ENCODE data around the gene LAPTM4A. TPM values are rescaled to one million over a fixed set of nuclear protein-coding genes. Genes with fewer than 3 reads are reported as not detected.

The LAPTM4A gene
- polyA plus RNA-seq, result 100 to 1,000 TPM; 116 to 164 (median 153) TPM

- Mint-ChIP-seq H3K4me3 (no peak within 1 kb of the TSS), H3K27ac (no peak within 1 kb of the TSS), H3K9me3 (no peaks in the 10 kb centered on the region), H3K4me1 (peaks cover 28 to 29% of the 10 kb centered on the region in 2 donors), H3K27me3 (ENCODE audit: low read depth in 3 of 3) (peaks cover 8 to 16% (median 12%) of the 10 kb centered on the region in 3 donors), H3K36me3 (no peaks in the 10 kb centered on the region)
- peak; percentile 98 for DNase-seq
These were observed at the start of gene LAPTM4A for GRCh38 chr2:20051532-20052228. TSS of gene LAPTM4A (minus strand) at chr2:20051628. CDS start at chr2:20051520, 108 bp downstream.

- H3K27ac Mint-ChIP-seq, result peak overlapping the region in 1 of 6 donors; percentile 4
- H3K4me3 Mint-ChIP-seq, result no peak overlapping the region
- DNase-seq, result no peak
- no peaks in the 10 kb centered on the region for H3K9me3 Mint-ChIP-seq
- no peaks in the 10 kb centered on the region for H3K36me3 Mint-ChIP-seq
- H3K27me3 Mint-ChIP-seq (ENCODE audit: low read depth in 3 of 3), result peaks cover 2 to 8% (median 7%) of the 10 kb centered on the region in 3 donors
- no peaks in the 10 kb centered on the region for H3K4me1 Mint-ChIP-seq
These were observed 49.3 kb upstream of the LAPTM4A start for GRCh38 chr2:20100711-20101110.

- Mint-ChIP-seq H3K9me3 (no peaks in the 10 kb centered on the region), H3K36me3 (no peaks in the 10 kb centered on the region), H3K27ac (no peak overlapping the region), H3K4me3 (no peak overlapping the region), H3K4me1 (no peaks in the 10 kb centered on the region), H3K27me3 (ENCODE audit: low read depth in 3 of 3) (peaks cover 2 to 8% (median 5%) of the 10 kb centered on the region in 3 donors)
- DNase-seq, result no peak
These were observed 48.4 kb upstream of the LAPTM4A start for GRCh38 chr2:20099780-20100179.

GRCh38 chr2:20097889-20098714 lies 46.7 kb upstream of the LAPTM4A start:
- DNase-seq, result peak; percentile 58 to 68 (median 61)
- Mint-ChIP-seq H3K4me3 (no peak overlapping the region), H3K27me3 (ENCODE audit: low read depth in 3 of 3) (peaks cover 2 to 8% (median 5%) of the 10 kb centered on the region in 3 donors), H3K4me1 (no peaks in the 10 kb centered on the region), H3K36me3 (no peaks in the 10 kb centered on the region), H3K27ac (no peak overlapping the region), H3K9me3 (no peaks in the 10 kb centered on the region)

- no peaks in the 10 kb centered on the region for H3K36me3 Mint-ChIP-seq
- H3K27ac Mint-ChIP-seq, result peak overlapping the region in 1 of 6 donors; percentile 6
- peaks cover 2 to 7% (median 6%) of the 10 kb centered on the region in 3 donors for H3K27me3 Mint-ChIP-seq (ENCODE audit: low read depth in 3 of 3)
- no peaks in the 10 kb centered on the region for H3K4me1 Mint-ChIP-seq
- no peak overlapping the region for H3K4me3 Mint-ChIP-seq
- DNase-seq, result no peak
- H3K9me3 Mint-ChIP-seq, result no peaks in the 10 kb centered on the region
These were observed 44.0 kb upstream of the LAPTM4A start for GRCh38 chr2:20095469-20095868.

GRCh38 chr2:20094955-20095354 lies 43.5 kb upstream of the LAPTM4A start:
- H3K4me1 Mint-ChIP-seq, result no peaks in the 10 kb centered on the region
- DNase-seq, result no peak
- H3K36me3 Mint-ChIP-seq, result no peaks in the 10 kb centered on the region
- peaks cover 0 to 7% (median 3%) of the 10 kb centered on the region in 3 donors for H3K27me3 Mint-ChIP-seq (ENCODE audit: low read depth in 3 of 3)
- no peak overlapping the region for H3K27ac Mint-ChIP-seq
- no peak overlapping the region for H3K4me3 Mint-ChIP-seq
- H3K9me3 Mint-ChIP-seq, result no peaks in the 10 kb centered on the region

- H3K4me3 Mint-ChIP-seq, result no peak overlapping the region
- H3K9me3 Mint-ChIP-seq, result no peaks in the 10 kb centered on the region
- no peak for DNase-seq
- H3K27ac Mint-ChIP-seq, result no peak overlapping the region
- no peaks in the 10 kb centered on the region for H3K4me1 Mint-ChIP-seq
- H3K27me3 Mint-ChIP-seq (ENCODE audit: low read depth in 3 of 3), result peaks cover 0 to 7% (median 2%) of the 10 kb centered on the region in 3 donors
- no peaks in the 10 kb centered on the region for H3K36me3 Mint-ChIP-seq
These were observed 42.8 kb upstream of the LAPTM4A start for GRCh38 chr2:20094142-20094755.

- peaks cover 0 to 5% (median 2%) of the 10 kb centered on the region in 3 donors for H3K27me3 Mint-ChIP-seq (ENCODE audit: low read depth in 3 of 3)
- H3K4me3 Mint-ChIP-seq, result no peak overlapping the region
- H3K27ac Mint-ChIP-seq, result no peak overlapping the region
- no peaks in the 10 kb centered on the region for H3K36me3 Mint-ChIP-seq
- H3K9me3 Mint-ChIP-seq, result no peaks in the 10 kb centered on the region
- H3K4me1 Mint-ChIP-seq, result no peaks in the 10 kb centered on the region
- no peak for DNase-seq
These were observed 42.1 kb upstream of the LAPTM4A start for GRCh38 chr2:20093263-20094141.

- Mint-ChIP-seq H3K4me3 (no peak overlapping the region), H3K9me3 (no peaks in the 10 kb centered on the region), H3K27ac (no peak overlapping the region), H3K36me3 (no peaks in the 10 kb centered on the region), H3K27me3 (ENCODE audit: low read depth in 3 of 3) (peaks cover 0 to 5% (median 2%) of the 10 kb centered on the region in 3 donors), H3K4me1 (no peaks in the 10 kb centered on the region)
- DNase-seq, result no peak
These were observed 41.4 kb upstream of the LAPTM4A start for GRCh38 chr2:20092901-20093235.

- Mint-ChIP-seq H3K4me1 (no peaks in the 10 kb centered on the region), H3K9me3 (no peaks in the 10 kb centered on the region), H3K4me3 (no peak overlapping the region), H3K36me3 (no peaks in the 10 kb centered on the region), H3K27ac (no peak overlapping the region), H3K27me3 (ENCODE audit: low read depth in 3 of 3) (peaks cover 0 to 5% (median 2%) of the 10 kb centered on the region in 3 donors)
- DNase-seq, result no peak
These were observed 40.9 kb upstream of the LAPTM4A start for GRCh38 chr2:20092226-20092900.

GRCh38 chr2:20091305-20091991 lies 40.0 kb upstream of the LAPTM4A start:
- DNase-seq, result no peak
- Mint-ChIP-seq H3K27me3 (ENCODE audit: low read depth in 3 of 3) (peaks cover 0 to 5% (median 2%) of the 10 kb centered on the region in 3 donors), H3K27ac (no peak overlapping the region), H3K9me3 (no peaks in the 10 kb centered on the region), H3K36me3 (no peaks in the 10 kb centered on the region), H3K4me1 (no peaks in the 10 kb centered on the region), H3K4me3 (no peak overlapping the region)

- H3K4me1 Mint-ChIP-seq, result no peaks in the 10 kb centered on the region
- H3K27me3 Mint-ChIP-seq (ENCODE audit: low read depth in 3 of 3), result peaks cover 0 to 5% (median 2%) of the 10 kb centered on the region in 3 donors
- no peak overlapping the region for H3K4me3 Mint-ChIP-seq
- no peaks in the 10 kb centered on the region for H3K9me3 Mint-ChIP-seq
- H3K27ac Mint-ChIP-seq, result no peak overlapping the region
- DNase-seq, result no peak
- H3K36me3 Mint-ChIP-seq, result no peaks in the 10 kb centered on the region
These were observed 38.5 kb upstream of the LAPTM4A start for GRCh38 chr2:20089715-20090464.
